GM12873 (cell line): Measurements from ENCODE around the gene KHDC3L.

ENCODE experiments used
- CTCF ChIP-seq: IDR thresholded peaks from 2 replicates; pipeline ENCODE4 v1.5.1; 2012; ENCODE audit warnings: low read depth, mild to moderate bottlenecking, moderate library complexity, low read length, control low read depth; ENCODE audit not compliant: insufficient read depth; ENCODE audit errors: missing control alignments

The KHDC3L gene

GRCh38 chr6:73340048-73340447, 22.4 kb upstream of the KHDC3L start:
- TF ChIP-seq CTCF: no peak

GRCh38 chr6:73341335-73341734, 21.1 kb upstream of the KHDC3L start:
- TF ChIP-seq CTCF: no peak

- TF ChIP-seq CTCF: no peak
These were observed 20.3 kb upstream of the KHDC3L start for GRCh38 chr6:73342174-73342573.

GRCh38 chr6:73343164-73343563, 19.3 kb upstream of the KHDC3L start:
- no peak for TF ChIP-seq CTCF

GRCh38 chr6:73348550-73349204, 13.8 kb upstream of the KHDC3L start:
- TF ChIP-seq CTCF: no peak

GRCh38 chr6:73349311-73349710, 13.1 kb upstream of the KHDC3L start:
- TF ChIP-seq CTCF: no peak

GRCh38 chr6:73353636-73354593, 8.5 kb upstream of the KHDC3L start, which contains the start of gene DPPA5:
Gene DPPA5 (minus strand): TSS chr6:73354276. CDS start chr6:73354225, 51 bp downstream.
- no peak for TF ChIP-seq CTCF
